Lower leg skin (tissue), 3 donors: ENCODE data around the gene INHBB.

ENCODE experiments used
- CTCF ChIP-seq, 3 donors: fragments of 450-650 bp; IDR thresholded peaks; one replicate each; pipeline ENCODE4 v1.5.1; 2016; ENCODE audit warnings: antibody characterized with exemption in 3 of 3, mild to moderate bottlenecking in 3 of 3, moderate library complexity in 2 of 3
- POLR2A ChIP-seq, 2 donors: fragments of 450-650 bp; IDR thresholded peaks; one replicate each; pipeline ENCODE4 v1.6.1; 2016 to 2017; ENCODE audit warnings: antibody characterized with exemption in 2 of 2, mild to moderate bottlenecking in 1 of 2, moderate library complexity in 1 of 2

DNA sequence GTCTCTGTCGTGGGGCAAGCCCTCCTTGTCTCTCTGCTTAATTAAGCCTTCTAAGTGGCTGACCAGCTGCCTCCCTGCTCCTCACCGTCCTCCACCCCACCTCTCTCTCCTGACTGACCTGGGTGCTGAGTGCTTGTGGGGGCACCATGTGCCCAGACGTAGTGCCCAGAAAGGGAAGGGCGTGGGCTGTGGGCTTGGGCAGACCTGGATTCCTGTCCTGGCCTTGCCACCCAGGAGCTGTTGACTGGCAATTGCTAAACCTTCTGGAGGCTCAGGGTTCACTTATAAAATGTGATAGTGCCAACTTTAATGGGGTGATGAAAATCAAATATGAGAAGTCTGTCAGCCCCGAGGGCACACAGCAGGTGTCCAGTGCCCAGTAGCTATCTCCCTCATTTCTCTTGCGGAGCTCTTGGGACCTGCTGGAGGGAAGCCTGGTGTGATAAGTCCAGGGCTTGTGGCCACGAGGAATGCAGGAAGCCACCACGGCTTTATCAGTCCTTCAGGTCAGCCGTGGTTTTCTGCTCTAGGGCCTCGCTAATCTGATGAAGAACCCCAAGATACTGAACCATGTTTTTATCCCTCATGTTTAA is 22.0 kb upstream of the INHBB start:
- TF ChIP-seq CTCF (IDR thresholded peaks at IDR 0.05) (no peak), POLR2A (IDR thresholded peaks at IDR 0.05) (no peak)
